CD4-positive, alpha-beta T cell treated with Interleukin-1 beta for 1 hour (primary cell): Measurements from ENCODE around the gene TBC1D5.

Experiments
- DNase-seq, 2 donors: peaks; one replicate each; pipeline ENCODE4 v3.0.0-alpha.2; 2020 to 2022

TBC1D5 gene

DNA sequence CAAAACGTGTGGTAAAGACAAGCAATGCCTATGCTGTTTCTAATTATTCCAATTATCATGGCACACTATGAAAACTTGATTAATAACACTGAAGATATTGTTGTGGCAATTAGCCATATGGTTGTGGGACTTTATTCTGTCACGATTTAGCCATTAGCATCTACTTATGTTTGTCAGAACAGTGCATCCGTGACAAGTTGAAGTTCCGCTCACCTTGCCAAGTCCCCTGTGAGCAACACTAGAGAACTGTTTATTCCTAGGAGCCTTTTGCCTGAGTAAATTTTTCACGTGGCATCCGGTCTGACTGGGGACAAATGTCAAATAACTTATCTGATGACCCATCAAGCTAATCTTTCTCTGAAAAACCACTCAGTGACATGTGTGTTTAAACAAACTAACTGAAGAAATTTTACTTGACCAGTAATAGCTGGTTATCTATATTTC, 403.3 kb downstream of the TBC1D5 start:
- no peak for DNase-seq

DNA sequence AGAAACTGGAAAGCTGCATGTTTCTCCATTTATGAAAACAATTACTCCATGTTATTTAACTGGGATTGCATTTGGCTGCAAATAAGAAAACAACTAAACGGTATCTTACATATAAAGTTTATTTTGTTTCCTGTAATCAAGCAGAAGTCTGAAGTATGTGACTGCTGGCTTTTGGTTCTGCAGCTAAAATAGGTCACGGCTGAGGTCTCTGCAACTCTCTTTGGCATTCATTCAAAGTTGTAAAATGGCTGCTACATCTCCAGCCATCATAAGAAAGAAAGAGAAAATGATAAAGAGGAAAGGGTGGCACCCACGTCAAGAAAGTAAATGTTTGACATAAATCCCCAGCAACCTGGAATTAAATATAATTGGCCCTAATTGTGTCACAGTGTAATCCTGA, 406.1 kb downstream of the TBC1D5 start:
- no peak for DNase-seq

DNA sequence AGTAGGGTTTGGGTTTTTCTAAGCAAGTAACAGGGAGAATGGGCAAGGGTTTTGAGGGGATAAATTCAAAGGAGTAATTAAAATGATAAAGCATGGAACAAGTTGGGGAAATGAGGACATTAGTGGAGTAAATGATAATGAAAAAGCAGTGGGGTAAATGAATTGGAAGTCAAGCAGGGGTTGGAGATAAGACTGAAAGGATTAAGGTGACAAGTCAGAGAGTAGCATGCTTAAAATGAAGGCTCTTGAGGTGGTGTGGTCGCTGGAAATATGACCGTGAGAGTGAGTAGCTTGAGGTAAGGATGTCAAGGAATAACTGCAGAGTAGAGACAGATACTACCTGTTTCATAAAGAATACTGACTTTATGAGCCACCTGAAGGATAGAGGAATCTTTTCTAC, 408.5 kb downstream of the TBC1D5 start:
- DNase-seq = no peak

DNA sequence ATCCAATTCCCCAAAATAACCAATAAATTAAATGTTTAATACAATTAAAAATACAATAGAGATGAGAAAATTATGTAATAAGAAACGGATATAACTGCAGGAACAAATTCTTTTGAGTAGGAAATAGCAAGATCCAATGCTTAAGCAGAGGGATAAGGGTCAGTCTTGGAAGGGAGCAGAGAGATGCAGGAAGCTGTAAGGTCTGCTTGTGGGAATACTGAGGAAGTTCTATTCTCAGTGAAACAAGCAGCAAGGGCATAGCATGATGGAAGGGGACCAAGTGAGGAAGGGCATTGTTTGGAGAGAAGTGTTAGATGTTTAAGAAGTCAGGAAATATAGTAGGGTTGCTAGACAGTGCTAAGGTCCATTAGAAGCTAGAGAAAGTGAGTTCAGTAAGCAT, 409.0 kb downstream of the TBC1D5 start:
- DNase-seq = no peak

DNA sequence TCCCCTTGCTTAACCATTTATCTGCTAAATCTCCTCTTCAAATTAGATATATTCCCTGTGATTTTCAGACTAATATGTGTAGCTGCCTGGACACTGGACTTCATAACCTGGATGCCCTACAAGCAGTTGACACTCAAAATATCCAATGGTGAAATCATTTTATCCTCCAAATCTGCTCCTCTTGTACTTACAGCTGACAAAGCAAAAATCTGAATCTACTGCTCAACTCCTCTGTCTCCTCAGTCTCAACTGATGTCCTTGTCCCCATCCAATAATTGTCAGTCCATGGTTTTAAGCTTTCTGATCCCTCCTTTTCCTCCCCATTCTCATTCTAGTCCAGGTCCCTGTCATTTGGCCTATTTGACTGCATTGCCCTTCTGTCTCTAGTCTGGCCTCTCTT, 411.8 kb downstream of the TBC1D5 start:
- DNase-seq = no peak

DNA sequence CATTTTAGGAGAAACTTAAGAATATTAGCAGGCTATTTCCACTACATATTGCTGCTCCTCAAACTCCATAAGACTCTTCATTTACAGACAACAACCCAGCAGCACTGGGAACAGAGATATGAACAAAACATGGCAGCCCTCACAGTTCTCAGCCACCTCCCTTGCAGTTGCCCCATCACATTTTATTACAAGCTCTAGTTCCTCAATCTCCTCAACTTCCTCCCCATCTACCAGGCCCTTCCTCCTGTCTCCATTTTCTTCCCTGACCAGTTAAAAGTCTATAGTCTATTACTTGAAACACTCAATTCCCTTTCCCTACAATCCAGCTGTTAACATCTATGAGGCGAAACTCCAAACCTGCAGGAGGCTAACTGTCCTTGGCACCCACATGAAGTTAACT, 412.5 kb downstream of the TBC1D5 start:
- no peak for DNase-seq

DNA sequence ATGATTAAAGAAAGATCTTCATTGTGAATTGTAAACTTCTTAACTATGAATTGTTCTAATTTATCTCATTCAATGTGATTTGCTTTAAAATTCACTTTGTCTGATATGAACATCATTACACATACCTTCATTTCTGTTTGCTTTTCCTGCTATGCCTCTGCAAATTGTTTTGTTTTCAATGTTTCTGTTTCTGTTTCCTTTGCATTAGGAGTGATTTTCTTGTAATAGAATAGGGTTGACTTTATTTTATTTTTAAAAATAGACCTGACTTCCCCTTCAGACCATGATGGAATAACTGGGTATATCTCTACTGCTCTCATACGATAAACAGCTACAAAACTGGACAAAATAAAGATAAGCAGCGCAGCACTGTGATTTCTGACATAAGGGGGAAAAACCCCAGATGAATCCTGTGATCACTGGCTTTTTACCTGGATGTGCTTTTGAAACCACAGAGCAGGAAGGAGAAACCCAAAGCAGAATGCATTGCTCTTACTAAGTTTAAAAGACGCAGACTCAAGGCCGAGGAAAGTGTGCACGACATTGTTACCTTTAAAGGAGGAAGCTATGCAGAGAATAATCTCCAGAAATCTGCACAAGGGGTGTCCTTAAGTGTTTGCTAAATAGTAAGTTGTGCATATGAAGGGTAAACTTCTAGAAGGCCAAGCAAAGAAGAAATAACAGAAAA, 420.2 kb downstream of the TBC1D5 start:
- no peak for DNase-seq

DNA sequence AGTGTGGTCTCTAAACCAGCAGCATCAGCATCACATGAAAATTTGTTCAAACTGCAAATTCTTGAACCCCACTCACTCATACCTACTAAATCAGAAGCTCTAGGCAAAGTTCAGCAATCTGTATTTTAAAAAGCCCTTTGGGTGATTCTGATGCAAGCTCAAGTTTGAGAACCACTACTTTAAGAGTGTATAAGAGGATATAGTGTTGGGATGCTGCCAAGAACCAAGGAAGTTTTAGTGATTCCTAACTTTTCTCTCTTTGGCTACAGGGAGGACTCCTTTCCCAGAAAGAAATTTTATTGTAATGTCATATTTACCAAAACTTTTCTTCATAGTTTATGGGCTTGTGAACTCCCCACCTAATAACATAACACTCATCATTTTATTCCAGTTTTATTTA, 422.2 kb downstream of the TBC1D5 start:
- DNase-seq = no peak

DNA sequence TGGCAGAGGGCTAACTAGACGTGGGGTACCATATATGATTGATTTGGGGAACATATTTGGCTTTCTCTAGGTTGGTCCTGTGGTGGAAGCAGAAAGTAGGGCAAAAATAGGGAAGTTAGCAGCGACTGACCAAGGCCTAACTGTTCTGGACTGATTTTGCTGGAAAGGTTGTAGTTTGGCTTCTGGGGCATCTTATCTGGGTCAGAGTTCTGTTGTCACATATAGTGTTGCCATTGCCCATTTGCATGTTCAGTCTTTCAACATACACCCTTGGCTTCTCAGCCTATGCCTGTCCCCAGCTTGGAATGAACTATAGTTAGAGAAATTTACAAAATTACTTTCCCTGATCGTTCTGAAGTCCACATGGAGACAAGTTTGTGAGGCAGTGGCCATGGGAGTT, 426.5 kb downstream of the TBC1D5 start:
- DNase-seq = no peak

DNA sequence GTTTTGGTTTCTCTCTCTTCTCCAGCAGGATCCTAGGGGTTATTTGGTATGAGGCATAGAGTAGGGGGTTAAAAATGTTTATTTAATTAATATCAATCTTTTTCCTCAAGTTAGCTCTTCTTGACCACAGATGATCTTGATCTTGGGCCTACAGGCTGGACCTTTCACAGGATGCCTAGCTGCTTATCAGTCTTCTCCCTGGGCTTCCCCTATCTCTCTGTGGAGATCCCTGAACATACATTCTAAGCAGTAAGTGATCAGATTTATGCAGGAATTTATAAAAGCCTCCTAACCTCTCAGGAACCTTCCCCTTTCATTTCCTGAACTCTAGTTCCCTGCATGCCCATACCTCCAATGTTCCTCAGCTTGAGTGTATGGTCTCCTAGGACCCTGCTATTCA, 428.3 kb downstream of the TBC1D5 start:
- DNase-seq = no peak

DNA sequence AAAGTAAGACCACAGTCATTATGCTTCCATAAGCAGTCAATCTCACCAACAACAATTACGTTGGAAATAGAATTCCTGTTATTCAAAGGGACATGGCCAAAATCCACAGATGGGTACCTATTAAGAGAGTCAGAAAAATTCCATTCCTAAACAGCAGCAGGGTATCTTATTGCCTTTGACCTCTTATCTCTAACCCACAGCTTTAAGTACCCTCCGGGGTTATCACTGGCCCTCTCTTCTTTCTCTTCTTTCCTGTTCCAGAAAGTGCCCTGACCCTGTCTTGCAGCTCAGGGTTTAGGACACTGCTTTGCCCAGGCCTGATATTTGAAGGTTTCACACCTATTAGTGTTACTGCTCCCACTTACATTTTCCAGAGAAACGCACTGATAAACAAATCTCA, 428.7 kb downstream of the TBC1D5 start:
- DNase-seq = no peak

DNA sequence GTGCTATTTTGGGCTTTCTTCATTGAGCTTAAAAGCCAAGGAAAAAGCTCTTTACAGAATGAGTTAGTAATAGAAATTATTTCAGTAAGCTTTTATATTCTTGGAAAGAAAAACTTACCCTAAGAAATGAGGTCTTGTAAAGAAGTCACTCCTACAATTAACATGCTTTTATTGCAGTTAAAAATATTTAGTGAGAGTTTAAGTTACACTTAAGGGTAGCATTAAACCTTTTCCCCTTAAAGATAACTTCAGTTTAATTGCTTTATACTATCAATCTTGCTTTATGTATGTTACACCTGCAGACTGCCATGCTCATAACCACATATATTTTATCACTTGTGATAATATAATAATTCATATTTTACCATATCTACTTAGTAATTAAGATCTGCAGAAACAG, 431.4 kb downstream of the TBC1D5 start:
- DNase-seq = no peak

DNA sequence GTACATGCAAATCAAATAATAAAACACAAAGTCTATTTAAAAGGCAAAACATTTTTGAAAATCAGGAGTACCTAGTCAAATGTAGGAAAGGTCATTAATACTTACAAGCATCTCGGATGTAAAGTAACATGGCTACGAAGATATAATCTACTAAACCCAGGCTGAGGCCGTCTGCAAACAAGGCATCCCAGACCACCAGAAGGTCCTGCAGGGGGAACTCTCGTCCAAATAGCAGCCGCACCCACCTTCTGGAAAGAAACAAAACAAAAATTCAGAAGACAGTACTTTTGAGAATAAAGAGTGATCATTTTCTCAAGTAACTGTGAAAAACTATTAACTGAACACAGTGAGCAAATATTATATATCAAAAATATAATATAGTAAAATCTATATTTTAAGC, 434.5 kb downstream of the TBC1D5 start:
- DNase-seq = no peak

DNA sequence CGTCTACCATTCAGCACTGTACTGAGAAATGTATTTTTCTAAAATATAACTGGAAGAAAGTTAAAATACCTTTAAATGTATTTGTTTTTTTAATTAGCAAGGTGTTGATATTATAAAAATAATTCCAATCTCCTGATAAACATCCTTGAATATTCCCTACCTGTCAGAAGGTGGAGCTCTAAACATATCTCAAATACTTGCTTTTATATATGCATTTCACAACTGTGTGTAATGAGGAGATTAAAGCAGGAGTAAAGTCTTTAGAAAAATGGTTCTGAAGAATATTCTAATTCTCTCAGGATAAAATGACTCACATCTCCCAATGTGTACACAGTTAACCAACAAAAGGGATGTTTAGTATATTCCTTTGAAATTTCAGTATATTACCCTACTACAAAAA, 434.9 kb downstream of the TBC1D5 start:
- DNase-seq = no peak

DNA sequence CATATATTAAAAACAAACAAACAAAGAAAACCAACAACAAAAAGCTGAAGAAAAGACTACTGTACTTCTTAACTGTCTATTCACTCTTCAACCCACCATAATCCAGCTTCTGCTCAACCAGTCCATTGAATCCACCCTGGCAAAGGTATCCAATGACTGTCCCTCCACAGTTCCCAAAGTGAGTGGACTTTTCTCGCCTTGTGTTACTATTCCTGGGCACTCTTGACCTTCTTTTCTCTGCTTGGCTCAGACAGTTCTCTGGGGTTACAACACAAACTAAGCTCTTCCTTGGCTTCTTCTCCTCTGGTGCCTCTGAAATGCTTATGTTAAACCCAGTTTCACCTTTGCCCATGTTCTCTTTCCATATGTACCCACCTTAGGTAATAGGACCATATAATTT, 437.5 kb downstream of the TBC1D5 start:
- no peak for DNase-seq

DNA sequence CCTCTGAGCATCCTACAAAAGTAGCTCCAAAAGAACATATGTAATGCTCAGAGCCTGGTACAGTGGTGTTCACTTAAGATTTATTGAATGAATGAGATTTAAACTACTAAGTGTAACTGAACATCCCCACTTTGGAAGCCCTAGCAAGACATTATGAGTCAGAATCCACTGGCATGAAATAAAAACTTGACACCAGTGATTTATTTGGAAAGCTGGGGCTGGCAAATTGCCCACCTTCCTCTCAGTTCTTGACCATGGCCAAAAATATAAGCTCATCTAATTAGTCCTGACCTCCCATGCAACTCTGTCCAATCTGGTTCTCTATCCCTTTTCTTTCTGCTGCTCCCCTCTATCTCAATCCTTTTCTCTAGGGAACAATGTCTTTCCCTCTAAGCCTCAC, 439.7 kb downstream of the TBC1D5 start:
- DNase-seq = no peak

DNA sequence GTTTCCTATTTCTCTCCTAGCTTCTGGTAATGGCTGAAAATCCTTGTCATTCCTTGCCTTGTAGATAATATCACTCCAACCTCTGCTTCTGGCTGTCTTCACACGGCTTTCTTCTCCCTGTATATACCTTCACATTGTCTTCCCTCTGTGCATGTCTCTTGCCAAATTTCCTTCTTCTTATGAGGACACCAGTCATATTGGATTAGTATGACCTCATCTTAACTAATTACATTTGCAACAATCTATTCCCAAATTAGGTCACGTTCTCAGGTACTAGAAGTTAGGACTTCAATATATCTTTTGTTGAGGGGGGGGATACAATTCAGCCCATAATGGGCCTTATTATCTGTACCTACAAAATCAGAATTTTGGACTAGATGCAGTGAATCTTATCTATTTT, 440.3 kb downstream of the TBC1D5 start:
- no peak for DNase-seq

DNA sequence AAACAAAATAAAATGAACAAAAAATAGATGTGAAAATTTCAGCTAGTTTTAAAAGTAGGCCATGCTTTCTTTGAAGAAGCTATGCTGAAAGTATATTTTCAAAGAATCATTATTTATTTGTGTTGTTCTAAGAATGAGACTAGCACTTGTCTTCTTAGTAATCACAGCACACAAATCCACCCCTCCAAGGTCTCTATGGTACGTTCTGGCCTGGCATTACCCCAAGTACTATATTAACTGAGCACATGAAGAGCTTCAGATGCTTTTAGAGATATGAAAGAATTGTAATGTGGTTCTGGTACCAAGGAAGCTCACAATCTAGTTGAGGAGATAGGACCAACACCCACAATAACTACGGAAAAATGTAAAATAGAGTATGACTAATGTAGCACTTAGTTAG, 441.2 kb downstream of the TBC1D5 start:
- DNase-seq = no peak

DNA sequence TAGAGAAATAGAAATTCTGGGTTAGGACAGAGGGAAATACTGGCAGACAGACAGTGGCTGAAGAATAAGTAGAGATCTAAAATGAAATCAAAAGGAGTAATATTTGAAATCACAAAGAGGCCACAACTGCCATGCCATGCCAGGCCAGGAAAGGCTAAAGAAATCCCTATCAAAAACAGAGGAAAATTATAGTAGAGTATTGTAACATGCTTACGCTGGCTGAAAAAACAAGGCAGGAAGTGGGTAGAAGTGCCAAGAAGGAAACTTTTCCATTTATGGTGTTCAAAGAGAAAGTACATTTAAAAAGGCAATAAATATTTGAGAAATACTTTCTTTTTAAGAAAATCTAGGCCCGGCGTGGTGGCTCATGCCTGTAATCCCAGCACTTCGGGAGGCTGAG, 442.0 kb downstream of the TBC1D5 start:
- peak in 1 of 2 donors; percentile 9 for DNase-seq

DNA sequence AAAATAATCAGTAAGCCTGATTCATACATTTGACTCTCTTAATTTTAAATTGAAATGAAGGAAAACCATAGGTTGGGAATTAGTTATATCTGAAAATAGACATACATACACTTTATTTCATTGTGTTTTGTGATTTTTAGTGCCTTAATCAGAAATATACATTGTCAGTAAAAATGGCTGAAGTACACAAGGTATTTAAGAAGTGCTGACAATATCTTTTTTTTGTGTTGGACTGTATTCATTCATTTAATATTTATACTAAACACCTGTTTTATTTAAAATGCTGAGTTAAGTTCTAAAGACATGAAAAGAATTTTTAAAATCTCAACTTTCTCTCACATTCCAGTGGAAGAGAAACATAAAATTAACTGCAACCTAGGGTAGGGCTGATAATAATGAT, 444.4 kb downstream of the TBC1D5 start:
- no peak for DNase-seq

DNA sequence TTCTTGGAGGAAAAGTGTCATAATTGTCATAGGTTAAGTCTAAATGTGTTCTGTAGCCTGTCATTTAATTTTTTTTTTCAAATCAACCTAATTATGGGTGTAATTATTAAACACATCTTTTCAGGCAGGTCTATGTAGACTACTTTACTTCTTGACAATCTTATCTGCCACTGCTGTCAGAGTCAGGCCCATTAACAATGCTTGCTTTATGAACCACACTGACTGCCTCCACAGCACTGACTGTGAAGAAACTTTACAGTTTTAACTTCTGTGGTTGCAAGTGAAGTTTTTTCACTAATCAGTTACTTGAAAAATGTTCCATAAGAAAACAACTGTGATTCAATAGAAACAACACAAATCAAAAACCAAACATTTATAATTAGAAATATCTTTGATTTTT, 449.9 kb downstream of the TBC1D5 start:
- no peak for DNase-seq

DNA sequence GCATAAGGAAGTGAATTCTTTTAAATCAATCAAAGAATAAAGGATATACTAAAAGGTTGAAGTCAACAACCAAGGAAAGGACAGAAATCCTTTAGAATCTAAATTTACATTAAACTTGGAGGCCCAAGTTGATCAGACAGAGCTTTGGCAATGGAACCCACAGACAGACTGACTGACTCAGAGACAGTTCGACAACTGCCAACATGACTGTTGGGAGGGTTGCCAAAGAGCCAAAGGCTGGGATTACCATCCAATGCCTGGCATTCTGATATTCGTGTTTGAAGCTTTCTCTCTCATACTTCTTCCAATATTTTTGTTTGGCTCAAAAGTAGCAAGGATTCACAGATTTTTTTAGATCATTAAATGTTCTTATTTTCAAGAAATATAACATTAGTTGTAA, 451.5 kb downstream of the TBC1D5 start:
- no peak for DNase-seq

DNA sequence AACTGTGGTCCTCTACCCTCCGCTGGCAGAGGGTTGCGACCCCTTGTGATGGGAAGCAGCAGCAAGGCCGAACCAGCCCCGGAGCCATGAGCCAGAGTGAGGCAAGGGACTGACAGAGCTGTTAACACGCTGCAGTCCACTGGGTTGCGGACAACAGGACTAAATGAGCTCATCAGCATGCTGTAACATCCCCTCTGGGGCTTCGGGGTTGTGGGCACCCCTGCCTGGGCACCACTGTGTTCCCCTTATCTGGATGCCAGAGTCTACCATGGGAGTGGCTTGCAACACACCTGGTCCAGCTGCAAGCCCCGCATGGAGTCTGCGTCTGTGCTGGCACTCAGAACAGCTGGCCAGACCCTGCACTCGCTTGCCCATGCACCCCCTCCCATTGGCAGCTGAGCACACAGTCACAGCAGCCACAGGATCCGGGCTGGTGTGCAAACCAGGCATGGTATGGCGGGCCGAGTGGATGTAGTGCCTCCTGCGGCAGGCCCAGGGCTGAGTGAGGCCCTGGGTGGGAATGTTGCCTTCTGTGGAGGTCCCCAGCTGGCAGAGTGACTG, 453.5 kb downstream of the TBC1D5 start:
- DNase-seq = no peak

DNA sequence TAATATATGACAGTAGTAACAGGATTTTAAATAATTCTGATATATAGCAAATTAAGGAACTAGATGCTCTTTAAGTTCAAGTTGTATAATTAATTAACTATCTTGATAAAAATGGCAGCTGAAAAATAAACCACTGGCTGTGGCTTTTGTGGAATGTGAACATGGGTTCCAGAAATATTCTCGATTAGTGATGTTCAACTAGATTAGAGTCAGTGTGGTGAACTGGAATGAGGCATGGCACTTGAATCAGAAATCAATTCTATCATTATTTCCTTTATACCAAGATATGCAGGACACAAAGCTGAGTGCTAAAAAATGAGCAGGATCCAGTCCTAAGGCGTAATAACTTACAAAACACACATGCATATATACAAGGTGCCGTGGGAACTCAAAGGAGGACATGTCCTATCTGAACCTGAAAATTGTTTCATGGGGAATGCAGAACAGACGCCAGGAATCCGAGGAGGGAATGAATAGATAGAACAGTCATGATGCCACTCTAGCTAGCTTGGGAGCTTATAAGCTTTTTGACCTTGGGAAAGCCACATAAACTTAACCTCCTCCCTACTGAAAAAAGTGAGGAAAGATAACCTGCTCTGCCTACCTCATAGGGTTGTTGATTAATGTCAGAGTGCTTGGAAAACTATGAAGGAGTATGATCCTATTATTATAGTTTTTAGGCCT, 455.3 kb downstream of the TBC1D5 start:
- DNase-seq = no peak

DNA sequence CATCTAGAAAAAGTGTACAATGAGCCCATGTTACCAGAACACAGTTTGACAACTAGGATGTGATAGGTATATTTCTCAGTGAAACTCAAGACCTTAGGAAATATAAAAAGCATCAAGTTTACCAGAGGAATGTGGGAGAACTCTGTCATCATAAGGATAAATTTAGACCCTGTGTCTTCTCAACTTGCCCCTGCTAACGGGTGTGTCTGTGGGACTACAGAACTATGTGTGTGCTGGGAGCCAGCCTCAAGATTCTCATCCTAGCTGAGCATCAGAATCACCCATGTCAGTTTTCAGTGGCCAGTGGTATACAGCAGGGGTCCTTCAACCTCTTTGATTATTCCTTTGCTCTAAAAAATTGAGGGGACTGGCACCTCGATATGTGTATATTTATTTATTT, 464.4 kb downstream of the TBC1D5 start:
- no peak for DNase-seq
